ENCODE measurements around the gene NFE2L2. TPM values are rescaled to one million over a fixed set of nuclear protein-coding genes. Genes with fewer than 3 reads are reported as not detected.

NFE2L2 gene
- polyA plus RNA-seq, 4 donors, result 56.7 to 94.2 (median 75.2) TPM

DNA sequence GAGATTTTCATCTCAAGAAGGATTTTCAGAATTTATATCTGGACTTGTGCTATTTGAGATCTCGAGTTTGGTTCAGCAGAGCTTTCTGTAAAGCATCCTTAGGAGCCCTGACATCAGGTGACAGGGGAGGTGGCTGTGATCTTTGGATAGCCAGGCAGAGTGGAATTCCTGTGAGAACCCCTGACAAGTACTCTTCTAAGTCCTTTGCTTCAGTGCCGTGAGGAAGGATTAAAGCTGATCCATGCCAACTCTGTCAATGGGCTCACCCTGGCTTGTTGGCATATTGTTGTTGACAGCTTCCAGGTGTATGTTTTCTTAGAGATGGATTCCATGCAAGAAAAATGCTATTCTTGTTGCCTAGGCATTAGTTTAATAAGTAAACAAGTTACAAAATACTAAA is 38.0 kb upstream of the NFE2L2 start:
- DNase-seq, result no peak
- Histone ChIP-seq H3K27me3 (ENCODE audit: control insufficient read depth in 3 of 3, insufficient read depth in 3 of 3, low read length in 3 of 3) (no peaks in the 10 kb centered on the region), H3K4me1 (ENCODE audit: control insufficient read depth in 3 of 3, insufficient read depth in 2 of 3, low read depth in 1 of 3, low read length in 2 of 3) (no peaks in the 10 kb centered on the region), H3K36me3 (ENCODE audit: control insufficient read depth in 3 of 3, insufficient read depth in 2 of 3, low read depth in 1 of 3, low read length in 3 of 3) (no peaks in the 10 kb centered on the region), H3K27ac (ENCODE audit: low read depth in 1 of 3, low read length in 2 of 3) (no peak overlapping the region), H3K9me3 (ENCODE audit: control insufficient read depth in 2 of 2, insufficient read depth in 1 of 2, low read depth in 1 of 2, low read length in 1 of 2) (no peaks in the 10 kb centered on the region), H3K4me3 (ENCODE audit: low read depth in 1 of 3, low read length in 3 of 3) (no peak overlapping the region)
- no peak for FAIRE-seq
- 48 to 93% (median 72%) methylated on average over 2 of the region's 2 CpGs for WGBS, 3 donors

DNA sequence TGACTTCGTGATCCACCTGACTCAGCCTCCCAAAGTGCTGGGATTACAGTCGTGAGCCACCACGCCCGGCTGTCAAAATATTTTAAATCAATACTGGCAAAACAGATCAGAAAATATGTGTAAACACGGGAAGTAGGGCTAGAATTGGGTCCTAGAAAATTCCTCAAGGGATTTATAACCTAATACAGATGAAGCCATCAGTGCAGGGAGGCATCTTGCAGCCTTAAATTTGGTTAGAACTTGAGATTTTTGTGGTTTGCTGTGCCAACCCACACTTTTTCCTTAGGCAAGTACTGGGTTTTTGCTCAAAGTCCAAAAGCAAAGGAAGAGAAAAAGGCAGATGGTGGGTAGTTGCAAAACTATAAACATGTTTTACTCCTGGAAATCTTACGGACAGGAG is 33.7 kb upstream of the NFE2L2 start:
- DNase-seq (no peak), FAIRE-seq (no peak)
- peaks cover 0 to 2% (median 0%) of the 10 kb centered on the region in 3 donors for H3K4me1 ChIP-seq (ENCODE audit: control insufficient read depth in 3 of 3, insufficient read depth in 2 of 3, low read depth in 1 of 3, low read length in 2 of 3)
- WGBS, 3 donors, result 57 to 67% (median 64%) methylated on average over 6 of the region's 6 CpGs
- H3K27me3 ChIP-seq (ENCODE audit: control insufficient read depth in 3 of 3, insufficient read depth in 3 of 3, low read length in 3 of 3), result no peaks in the 10 kb centered on the region
- no peak overlapping the region for H3K27ac ChIP-seq (ENCODE audit: low read depth in 1 of 3, low read length in 2 of 3)
- no peak overlapping the region for H3K4me3 ChIP-seq (ENCODE audit: low read depth in 1 of 3, low read length in 3 of 3)
- H3K9me3 ChIP-seq (ENCODE audit: control insufficient read depth in 2 of 2, insufficient read depth in 1 of 2, low read depth in 1 of 2, low read length in 1 of 2), result no peaks in the 10 kb centered on the region
- no peaks in the 10 kb centered on the region for H3K36me3 ChIP-seq (ENCODE audit: control insufficient read depth in 3 of 3, insufficient read depth in 2 of 3, low read depth in 1 of 3, low read length in 3 of 3)

DNA sequence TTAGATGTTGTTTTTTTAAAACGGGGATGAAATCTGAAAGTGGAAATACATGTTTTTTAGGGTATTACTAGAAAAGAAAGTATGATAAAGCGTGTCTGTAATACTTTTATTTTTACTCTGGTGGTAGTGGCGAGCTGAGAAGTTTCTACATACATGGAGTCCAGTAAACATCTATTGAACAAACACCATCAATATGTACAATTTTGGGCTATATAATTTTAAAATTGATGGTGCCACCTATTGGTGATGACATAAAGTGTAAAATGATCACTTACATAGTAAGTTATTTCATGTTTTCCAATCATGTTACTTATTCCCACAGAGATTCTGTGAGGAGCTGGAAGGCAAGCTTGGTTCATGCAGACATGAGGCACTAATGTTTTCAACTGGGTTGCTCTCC is 31.5 kb upstream of the NFE2L2 start:
- H3K36me3 ChIP-seq (ENCODE audit: control insufficient read depth in 3 of 3, insufficient read depth in 2 of 3, low read depth in 1 of 3, low read length in 3 of 3), result no peaks in the 10 kb centered on the region
- H3K9me3 ChIP-seq (ENCODE audit: control insufficient read depth in 2 of 2, insufficient read depth in 1 of 2, low read depth in 1 of 2, low read length in 1 of 2), result no peaks in the 10 kb centered on the region
- peaks cover 0 to 2% (median 0%) of the 10 kb centered on the region in 3 donors for H3K4me1 ChIP-seq (ENCODE audit: control insufficient read depth in 3 of 3, insufficient read depth in 2 of 3, low read depth in 1 of 3, low read length in 2 of 3)
- WGBS, 3 donors, result 10 to 30% (median 15%) methylated on average over 3 of the region's 3 CpGs
- FAIRE-seq (no peak), DNase-seq (peak in 1 of 2 donors; percentile 41)
- no peak overlapping the region for H3K27ac ChIP-seq (ENCODE audit: low read depth in 1 of 3, low read length in 2 of 3)
- no peaks in the 10 kb centered on the region for H3K27me3 ChIP-seq (ENCODE audit: control insufficient read depth in 3 of 3, insufficient read depth in 3 of 3, low read length in 3 of 3)
- H3K4me3 ChIP-seq (ENCODE audit: low read depth in 1 of 3, low read length in 3 of 3), result no peak overlapping the region

DNA sequence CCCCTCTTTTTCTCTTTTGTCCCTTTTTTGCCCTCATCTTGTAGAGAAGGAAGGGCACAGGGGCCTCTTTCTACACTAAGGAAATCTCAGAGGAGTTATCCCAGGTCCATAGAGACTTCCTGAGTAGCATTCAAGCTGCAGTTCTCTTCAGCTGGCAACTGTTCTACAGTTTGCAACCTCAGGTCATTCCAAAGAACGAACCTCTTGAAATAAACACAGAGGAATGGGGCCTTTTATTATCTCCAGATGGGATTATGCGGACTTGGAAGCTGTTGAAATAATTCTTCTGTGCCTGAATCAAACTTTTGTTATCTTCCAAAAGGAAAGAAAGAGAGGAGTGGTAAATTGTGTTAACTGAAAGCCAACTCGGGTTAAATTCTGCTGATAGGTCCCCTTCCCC is 31.0 kb upstream of the NFE2L2 start:
- peak in 1 of 2 donors; percentile 25 for DNase-seq
- Histone ChIP-seq H3K36me3 (ENCODE audit: control insufficient read depth in 3 of 3, insufficient read depth in 2 of 3, low read depth in 1 of 3, low read length in 3 of 3) (no peaks in the 10 kb centered on the region), H3K4me3 (ENCODE audit: low read depth in 1 of 3, low read length in 3 of 3) (no peak overlapping the region), H3K4me1 (ENCODE audit: control insufficient read depth in 3 of 3, insufficient read depth in 2 of 3, low read depth in 1 of 3, low read length in 2 of 3) (peaks cover 0 to 2% (median 0%) of the 10 kb centered on the region in 3 donors), H3K9me3 (ENCODE audit: control insufficient read depth in 2 of 2, insufficient read depth in 1 of 2, low read depth in 1 of 2, low read length in 1 of 2) (no peaks in the 10 kb centered on the region), H3K27ac (ENCODE audit: low read depth in 1 of 3, low read length in 2 of 3) (peak overlapping the region in 1 of 3 donors; percentile 0), H3K27me3 (ENCODE audit: control insufficient read depth in 3 of 3, insufficient read depth in 3 of 3, low read length in 3 of 3) (no peaks in the 10 kb centered on the region)
- FAIRE-seq, result no peak
- 11 to 44% (median 41%) methylated on average over 3 of the region's 3 CpGs for WGBS, 3 donors

DNA sequence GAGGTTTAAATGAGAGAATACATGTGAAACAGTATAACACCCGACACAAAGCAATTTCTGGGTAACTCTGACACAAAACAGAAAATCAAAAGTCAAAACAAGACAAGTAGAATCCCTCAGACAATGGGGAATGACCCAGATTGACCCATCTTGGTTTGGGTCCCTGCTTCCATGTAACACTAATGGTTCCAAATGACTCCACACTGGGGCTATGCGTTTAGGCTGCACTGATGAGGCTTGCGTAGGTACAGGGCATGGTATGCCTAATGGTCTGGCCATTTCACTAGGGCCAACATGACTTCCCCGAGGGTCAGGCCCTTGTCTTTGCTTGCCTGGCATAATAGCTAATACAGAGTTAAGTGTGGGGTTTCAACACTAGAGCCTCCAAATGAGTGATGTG is 27.2 kb upstream of the NFE2L2 start:
- H3K36me3 ChIP-seq (ENCODE audit: control insufficient read depth in 3 of 3, insufficient read depth in 2 of 3, low read depth in 1 of 3, low read length in 3 of 3), result no peaks in the 10 kb centered on the region
- no peak overlapping the region for H3K27ac ChIP-seq (ENCODE audit: low read depth in 1 of 3, low read length in 2 of 3)
- 89 to 96% (median 91%) methylated on average over 4 of the region's 4 CpGs for WGBS, 3 donors
- DNase-seq (no peak), FAIRE-seq (no peak)
- peaks cover 0 to 2% (median 0%) of the 10 kb centered on the region in 3 donors for H3K4me1 ChIP-seq (ENCODE audit: control insufficient read depth in 3 of 3, insufficient read depth in 2 of 3, low read depth in 1 of 3, low read length in 2 of 3)
- no peak overlapping the region for H3K4me3 ChIP-seq (ENCODE audit: low read depth in 1 of 3, low read length in 3 of 3)
- no peaks in the 10 kb centered on the region for H3K27me3 ChIP-seq (ENCODE audit: control insufficient read depth in 3 of 3, insufficient read depth in 3 of 3, low read length in 3 of 3)
- no peaks in the 10 kb centered on the region for H3K9me3 ChIP-seq (ENCODE audit: control insufficient read depth in 2 of 2, insufficient read depth in 1 of 2, low read depth in 1 of 2, low read length in 1 of 2)

DNA sequence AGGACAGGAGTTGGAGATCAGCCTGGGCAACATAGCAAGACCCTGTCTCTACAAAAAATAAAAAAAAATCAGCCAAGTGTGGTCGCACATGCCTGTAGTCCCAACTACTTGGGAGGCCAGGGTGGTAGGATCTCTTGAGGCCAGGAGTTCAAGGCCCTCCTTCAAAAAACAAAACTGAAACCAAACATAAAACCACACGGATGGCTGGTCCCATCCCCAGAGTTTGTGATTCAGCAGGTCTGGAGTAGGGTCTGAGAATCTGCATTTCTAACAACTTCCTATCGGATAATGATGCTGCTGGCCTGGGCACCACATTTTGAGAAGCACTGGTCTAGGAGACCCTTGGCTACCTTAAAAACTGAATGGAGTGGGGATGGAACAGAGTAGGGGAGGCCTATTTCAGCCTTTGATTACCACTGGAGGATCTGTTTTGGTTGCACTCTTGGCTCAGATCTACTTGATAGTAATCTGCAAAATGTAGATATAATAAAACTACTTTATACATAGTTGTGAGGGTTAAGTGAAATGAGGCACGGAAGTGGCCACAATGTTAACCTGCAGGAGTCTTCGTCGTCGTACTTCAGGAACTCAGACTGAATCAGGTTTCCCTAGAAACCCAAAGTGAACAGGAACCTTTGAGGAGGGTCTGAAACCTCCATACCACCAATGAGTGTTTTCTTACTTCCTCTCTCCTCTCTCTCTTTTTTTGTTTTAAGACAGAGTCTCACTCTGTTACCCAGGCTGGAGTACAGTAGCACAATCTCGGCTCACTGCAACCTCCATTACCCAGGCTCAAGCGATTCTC is 25.5 kb upstream of the NFE2L2 start:
- Histone ChIP-seq H3K27me3 (ENCODE audit: control insufficient read depth in 3 of 3, insufficient read depth in 3 of 3, low read length in 3 of 3) (no peaks in the 10 kb centered on the region), H3K27ac (ENCODE audit: low read depth in 1 of 3, low read length in 2 of 3) (peak overlapping the region in 1 of 3 donors; percentile 4), H3K36me3 (ENCODE audit: control insufficient read depth in 3 of 3, insufficient read depth in 2 of 3, low read depth in 1 of 3, low read length in 3 of 3) (no peaks in the 10 kb centered on the region), H3K9me3 (ENCODE audit: control insufficient read depth in 2 of 2, insufficient read depth in 1 of 2, low read depth in 1 of 2, low read length in 1 of 2) (no peaks in the 10 kb centered on the region), H3K4me1 (ENCODE audit: control insufficient read depth in 3 of 3, insufficient read depth in 2 of 3, low read depth in 1 of 3, low read length in 2 of 3) (peaks cover 0 to 3% (median 0%) of the 10 kb centered on the region in 3 donors), H3K4me3 (ENCODE audit: low read depth in 1 of 3, low read length in 3 of 3) (no peak overlapping the region)
- DNase-seq (no peak), FAIRE-seq (no peak)
- WGBS, 3 donors, result 66 to 78% (median 70%) methylated on average over 9 of the region's 9 CpGs

DNA sequence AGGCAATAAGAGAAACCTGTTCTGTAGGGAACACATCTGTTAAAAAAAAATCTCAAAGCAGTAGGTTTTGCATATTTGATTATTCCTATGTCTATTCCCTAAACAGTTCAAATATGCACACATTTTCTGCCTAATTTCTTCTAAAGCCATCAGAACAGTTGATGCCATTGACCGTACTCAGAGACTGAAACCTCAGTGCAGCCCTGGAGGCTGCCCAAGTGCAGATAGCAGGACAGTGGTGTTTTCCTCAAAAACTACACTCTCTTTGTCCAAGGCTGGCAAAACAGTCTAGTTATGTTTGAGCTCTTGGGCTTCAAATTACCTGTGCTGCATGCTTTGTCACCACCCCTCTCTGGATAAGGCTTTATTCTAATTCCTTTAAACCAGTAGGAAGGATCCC is 23.3 kb upstream of the NFE2L2 start:
- peaks cover 0 to 3% (median 0%) of the 10 kb centered on the region in 3 donors for H3K4me1 ChIP-seq (ENCODE audit: control insufficient read depth in 3 of 3, insufficient read depth in 2 of 3, low read depth in 1 of 3, low read length in 2 of 3)
- no peaks in the 10 kb centered on the region for H3K36me3 ChIP-seq (ENCODE audit: control insufficient read depth in 3 of 3, insufficient read depth in 2 of 3, low read depth in 1 of 3, low read length in 3 of 3)
- no peaks in the 10 kb centered on the region for H3K9me3 ChIP-seq (ENCODE audit: control insufficient read depth in 2 of 2, insufficient read depth in 1 of 2, low read depth in 1 of 2, low read length in 1 of 2)
- H3K27ac ChIP-seq (ENCODE audit: low read depth in 1 of 3, low read length in 2 of 3), result no peak overlapping the region
- FAIRE-seq, result no peak
- no peaks in the 10 kb centered on the region for H3K27me3 ChIP-seq (ENCODE audit: control insufficient read depth in 3 of 3, insufficient read depth in 3 of 3, low read length in 3 of 3)
- no peak for DNase-seq
- WGBS, 3 donors, result 89 to 100% (median 100%) methylated on average over 1 of the region's 1 CpG
- H3K4me3 ChIP-seq (ENCODE audit: low read depth in 1 of 3, low read length in 3 of 3), result no peak overlapping the region

DNA sequence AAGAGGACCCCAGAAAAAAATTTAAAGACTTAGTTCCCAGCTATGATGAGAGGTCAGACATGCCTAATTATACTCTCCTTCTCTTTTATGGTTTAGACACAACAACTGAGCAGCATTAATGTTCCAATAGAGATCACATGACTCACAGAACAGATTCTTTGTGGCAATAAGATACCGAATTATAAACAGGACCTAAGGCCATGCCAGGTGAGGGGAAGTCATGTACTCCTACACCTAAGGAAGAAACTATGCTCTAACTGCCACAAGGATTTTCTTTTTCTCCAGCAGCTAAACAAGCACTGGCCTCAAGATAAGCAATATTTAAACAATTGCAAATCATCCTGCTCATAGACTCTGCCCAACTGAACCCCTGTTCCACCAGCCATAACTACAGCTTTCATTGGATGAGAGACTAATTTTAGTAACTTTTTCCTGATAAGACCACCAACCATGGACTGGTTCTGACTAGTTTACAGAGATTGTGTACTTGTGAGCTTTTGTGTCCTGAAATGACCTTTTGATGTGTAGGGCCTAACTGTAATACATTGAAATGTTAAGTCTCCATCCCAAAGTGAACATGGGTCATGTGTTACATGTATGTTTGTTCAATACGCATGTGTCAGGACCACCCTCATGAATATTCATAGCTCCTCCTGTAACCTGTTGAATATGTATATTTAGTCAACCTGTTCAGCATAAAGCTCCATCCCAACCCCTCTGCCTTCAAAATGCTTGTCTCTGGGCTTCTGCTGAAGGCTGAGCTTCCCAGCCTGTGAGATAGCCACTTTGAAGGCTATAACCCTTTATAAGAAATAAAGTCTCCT is 21.6 kb upstream of the NFE2L2 start:
- H3K27ac ChIP-seq (ENCODE audit: low read depth in 1 of 3, low read length in 2 of 3), result no peak overlapping the region
- H3K27me3 ChIP-seq (ENCODE audit: control insufficient read depth in 3 of 3, insufficient read depth in 3 of 3, low read length in 3 of 3), result no peaks in the 10 kb centered on the region
- peaks cover 0 to 6% (median 3%) of the 10 kb centered on the region in 3 donors for H3K4me1 ChIP-seq (ENCODE audit: control insufficient read depth in 3 of 3, insufficient read depth in 2 of 3, low read depth in 1 of 3, low read length in 2 of 3)
- 54 to 68% (median 59%) methylated on average over 2 of the region's 2 CpGs for WGBS, 3 donors
- no peaks in the 10 kb centered on the region for H3K36me3 ChIP-seq (ENCODE audit: control insufficient read depth in 3 of 3, insufficient read depth in 2 of 3, low read depth in 1 of 3, low read length in 3 of 3)
- DNase-seq (peak in 1 of 2 donors; percentile 33), FAIRE-seq (no peak)
- no peaks in the 10 kb centered on the region for H3K9me3 ChIP-seq (ENCODE audit: control insufficient read depth in 2 of 2, insufficient read depth in 1 of 2, low read depth in 1 of 2, low read length in 1 of 2)
- H3K4me3 ChIP-seq (ENCODE audit: low read depth in 1 of 3, low read length in 3 of 3), result no peak overlapping the region
